Neural crest cell (in vitro differentiated cells): ENCODE results near the gene EBP. TPM values are rescaled to one million over a fixed set of nuclear protein-coding genes. Genes with fewer than 3 reads are reported as not detected.
A peak's percentile ranks its signal among the peaks of the same experiment; 100 is the strongest.
"Not testable (repeated sequence)": the region's sequence is repeated elsewhere in the genome, so short reads cannot be mapped to it uniquely, and the experiment has no call there.

Experiments
- DNase-seq: peaks from one replicate; pipeline ENCODE4 v3.0.0; 2021; ENCODE audit warnings: low read depth, mixed read lengths, low spot score
- H3K27ac Mint-ChIP-seq: one replicate; pipeline ENCODE4 v1.8.0; 2021; ENCODE audit warnings: mild to moderate bottlenecking, mixed read lengths; ENCODE audit not compliant: unreplicated experiment
- H3K27me3 Mint-ChIP-seq: 2 replicates; pipeline ENCODE4 v1.8.0; 2021; ENCODE audit warnings: low read depth, mild to moderate bottlenecking, mixed read lengths
- H3K36me3 Mint-ChIP-seq: 2 replicates; pipeline ENCODE4 v1.8.0; 2021; ENCODE audit warnings: low read depth, mild to moderate bottlenecking, mixed read lengths
- H3K4me1 Mint-ChIP-seq: 2 replicates; pipeline ENCODE4 v1.8.0; 2021; ENCODE audit warnings: mixed read lengths
- H3K4me3 Mint-ChIP-seq: one replicate; pipeline ENCODE4 v1.8.0; 2021; ENCODE audit warnings: mild to moderate bottlenecking, mixed read lengths
- H3K9me3 Mint-ChIP-seq: 2 replicates; pipeline ENCODE4 v1.8.0; 2021; ENCODE audit warnings: mixed read lengths
- total RNA-seq: library from RNA; stranded (reverse); gene quantifications from 2 replicates; pipeline ENCODE4 v1.2.1, GENCODE V29; 2021
- TF ChIP-seq, protein P1 (sequence below): fragments of 200-600 bp; sonication (generic); conservative IDR thresholded peaks from 2 replicates; pipeline ENCODE4 v1.5.0; 2021; ENCODE audit warnings: antibody characterized with exemption, mild to moderate bottlenecking

The EBP gene
- total RNA-seq, 1 donor from 2014 or later = 168 TPM

DNA sequence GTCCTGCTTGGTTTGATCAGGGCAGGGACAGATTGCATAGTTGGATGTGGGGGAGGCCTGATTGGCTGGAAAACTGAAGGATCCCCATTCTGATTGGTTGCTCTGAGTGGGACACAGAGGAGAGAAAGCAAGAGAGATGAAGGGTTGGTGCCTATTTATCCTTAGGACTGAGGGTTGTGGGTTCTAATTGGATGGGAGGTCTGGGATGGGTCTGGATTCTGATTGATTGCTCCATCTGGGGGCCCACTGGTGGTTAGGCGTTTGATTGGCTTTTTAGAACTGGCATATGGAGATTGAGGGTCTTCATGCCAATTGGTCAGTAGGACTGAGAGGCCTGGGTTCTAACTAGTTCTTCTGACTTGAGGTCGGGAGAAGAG is 644 bp upstream of the EBP start:
- Mint-ChIP-seq H3K36me3 (peaks cover 15% of the 10 kb centered on the region), H3K4me3 (peak overlapping the region; percentile 90), H3K27ac (peak overlapping the region; percentile 59), H3K9me3 (peaks cover 3% of the 10 kb centered on the region), H3K27me3 (no peaks in the 10 kb centered on the region), H3K4me1 (peaks cover 16% of the 10 kb centered on the region)
- TF ChIP-seq, protein P1, sequence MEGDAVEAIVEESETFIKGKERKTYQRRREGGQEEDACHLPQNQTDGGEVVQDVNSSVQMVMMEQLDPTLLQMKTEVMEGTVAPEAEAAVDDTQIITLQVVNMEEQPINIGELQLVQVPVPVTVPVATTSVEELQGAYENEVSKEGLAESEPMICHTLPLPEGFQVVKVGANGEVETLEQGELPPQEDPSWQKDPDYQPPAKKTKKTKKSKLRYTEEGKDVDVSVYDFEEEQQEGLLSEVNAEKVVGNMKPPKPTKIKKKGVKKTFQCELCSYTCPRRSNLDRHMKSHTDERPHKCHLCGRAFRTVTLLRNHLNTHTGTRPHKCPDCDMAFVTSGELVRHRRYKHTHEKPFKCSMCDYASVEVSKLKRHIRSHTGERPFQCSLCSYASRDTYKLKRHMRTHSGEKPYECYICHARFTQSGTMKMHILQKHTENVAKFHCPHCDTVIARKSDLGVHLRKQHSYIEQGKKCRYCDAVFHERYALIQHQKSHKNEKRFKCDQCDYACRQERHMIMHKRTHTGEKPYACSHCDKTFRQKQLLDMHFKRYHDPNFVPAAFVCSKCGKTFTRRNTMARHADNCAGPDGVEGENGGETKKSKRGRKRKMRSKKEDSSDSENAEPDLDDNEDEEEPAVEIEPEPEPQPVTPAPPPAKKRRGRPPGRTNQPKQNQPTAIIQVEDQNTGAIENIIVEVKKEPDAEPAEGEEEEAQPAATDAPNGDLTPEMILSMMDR = no peak
- no peak for DNase-seq

GRCh38 chrX:48522291-48522690 is 683 bp downstream of the EBP start:
- peak overlapping the region; percentile 78 for H3K27ac Mint-ChIP-seq
- peaks cover 3% of the 10 kb centered on the region for H3K9me3 Mint-ChIP-seq
- TF ChIP-seq, protein P1 = no peak
- peak overlapping the region; percentile 90 for H3K4me3 Mint-ChIP-seq
- H3K27me3 Mint-ChIP-seq = no peaks in the 10 kb centered on the region
- H3K36me3 Mint-ChIP-seq = peaks cover 16% of the 10 kb centered on the region
- peaks cover 21% of the 10 kb centered on the region for H3K4me1 Mint-ChIP-seq
- DNase-seq = no peak

- H3K9me3 Mint-ChIP-seq = peaks cover 3% of the 10 kb centered on the region
- DNase-seq = no peak
- H3K4me3 Mint-ChIP-seq = peak overlapping the region; percentile 82
- no peak overlapping the region for H3K27ac Mint-ChIP-seq
- peaks cover 21% of the 10 kb centered on the region for H3K4me1 Mint-ChIP-seq
- H3K36me3 Mint-ChIP-seq = peaks cover 22% of the 10 kb centered on the region
- TF ChIP-seq, protein P1 = no peak
- no peaks in the 10 kb centered on the region for H3K27me3 Mint-ChIP-seq
Measured at GRCh38 chrX:48523682-48524081, 2.1 kb downstream of the EBP start.

DNA sequence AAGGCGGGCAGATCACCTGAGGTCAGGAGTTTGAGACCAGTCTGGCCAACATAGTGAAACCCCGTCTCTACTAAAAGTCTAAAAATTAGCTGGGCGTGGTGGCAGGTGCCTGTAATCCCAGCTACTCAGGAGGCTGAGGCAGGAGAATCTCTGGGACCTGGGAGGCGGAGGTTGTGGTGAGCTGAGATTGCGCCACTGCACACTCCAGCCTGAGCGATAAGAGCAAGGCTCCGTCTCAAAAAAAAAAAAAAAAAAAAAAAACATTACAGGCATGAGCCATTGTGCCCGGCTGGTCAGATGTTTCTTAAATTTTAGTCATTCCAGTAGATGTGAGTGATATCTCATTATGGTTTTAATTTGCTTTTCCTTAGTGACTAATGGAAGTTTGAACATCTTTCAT is 4.2 kb downstream of the EBP start:
- H3K4me3 Mint-ChIP-seq = peak overlapping the region; percentile 31
- H3K9me3 Mint-ChIP-seq, H3K27ac Mint-ChIP-seq, H3K27me3 Mint-ChIP-seq, DNase-seq: not testable (repeated sequence)
- peaks cover 21% of the 10 kb centered on the region for H3K36me3 Mint-ChIP-seq
- H3K4me1 Mint-ChIP-seq = peaks cover 18% of the 10 kb centered on the region

DNA sequence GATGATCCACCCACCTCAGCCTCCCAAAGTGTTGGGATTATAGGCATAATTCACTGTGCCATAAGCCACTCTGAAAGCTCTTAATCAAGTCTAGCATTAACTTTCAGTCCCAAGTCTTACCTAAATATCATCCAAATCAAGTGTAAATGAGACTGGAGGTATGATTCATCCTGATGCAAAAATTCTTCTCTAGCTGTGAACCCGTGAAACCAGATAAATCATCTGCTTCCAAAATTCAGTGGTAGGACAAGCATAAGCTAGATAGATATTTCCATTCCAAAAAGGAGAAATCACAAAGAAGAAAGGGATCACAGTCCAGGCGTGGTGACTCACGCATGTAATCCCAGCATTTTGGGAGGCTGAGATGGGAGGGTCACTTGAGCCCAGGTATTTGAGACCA is 9.1 kb downstream of the EBP start:
- Mint-ChIP-seq H3K36me3 (peaks cover 21% of the 10 kb centered on the region), H3K27me3 (no peaks in the 10 kb centered on the region), H3K27ac (no peak overlapping the region), H3K4me1 (peaks cover 5% of the 10 kb centered on the region), H3K9me3 (peaks cover 9% of the 10 kb centered on the region), H3K4me3 (no peak overlapping the region)
- TF ChIP-seq, protein P1 = no peak
- no peak for DNase-seq

DNA sequence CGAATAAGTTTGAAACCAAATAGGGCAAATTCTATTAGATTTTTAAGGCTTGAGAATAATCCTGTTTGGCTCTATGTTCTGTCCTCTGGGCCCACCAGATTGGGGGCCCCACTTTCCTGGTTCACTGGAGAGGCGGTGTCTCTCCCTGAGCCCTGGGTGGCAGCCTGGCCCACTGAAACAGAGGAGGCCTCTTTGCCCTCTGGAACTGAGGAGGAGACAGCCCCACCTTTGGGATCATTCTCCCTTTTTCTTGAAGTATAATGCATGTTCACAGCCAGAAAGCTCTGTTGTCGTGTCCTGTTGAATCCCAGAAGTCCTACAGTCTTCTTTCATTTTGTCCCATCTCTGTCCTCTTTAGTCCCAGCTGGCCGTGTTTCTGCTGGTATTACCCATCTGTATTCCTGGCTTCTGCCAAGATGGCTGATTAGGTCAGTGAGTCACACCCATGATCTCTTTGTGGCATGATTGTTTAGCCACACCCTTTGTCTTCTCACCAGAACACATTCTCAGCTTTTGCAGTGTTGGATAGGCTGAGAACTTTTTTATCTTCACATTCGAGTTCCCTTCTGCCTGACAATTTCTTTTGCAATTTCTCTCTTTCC is 9.9 kb downstream of the EBP start:
- Mint-ChIP-seq H3K9me3 (peaks cover 9% of the 10 kb centered on the region), H3K27me3 (no peaks in the 10 kb centered on the region), H3K27ac (peak overlapping the region; percentile 28), H3K4me3 (no peak overlapping the region), H3K36me3 (peaks cover 18% of the 10 kb centered on the region), H3K4me1 (peaks cover 3% of the 10 kb centered on the region)
- TF ChIP-seq, protein P1 = no peak
- no peak for DNase-seq
